ENCODE data around the gene PCTP.

The PCTP gene

GRCh38 chr17:55720919-55721836 lies 29.7 kb upstream of the PCTP start:
- no peak overlapping the region for H3K27ac ChIP-seq
- DNase-seq (ENCODE audit: low spot score): no peak
- TF ChIP-seq CTCF (IDR thresholded peaks at IDR 0.05): no peak
- H3K4me3 ChIP-seq: peak overlapping the region; percentile 61

GRCh38 chr17:55722016-55722736 lies 28.7 kb upstream of the PCTP start:
- peak; percentile 3 for TF ChIP-seq CTCF (IDR thresholded peaks at IDR 0.05)
- Histone ChIP-seq H3K27ac (peak overlapping the region in 1 of 2 donors; percentile 67), H3K4me3 (peak overlapping the region; percentile 61)
- no peak for DNase-seq (ENCODE audit: low spot score)

GRCh38 chr17:55722742-55723487 lies 27.9 kb upstream of the PCTP start, which contains the start of gene TMEM100:
TSS of gene TMEM100 (minus strand) at chr17:55722864. CDS start at chr17:55721070, 1,794 bp downstream.
- Histone ChIP-seq H3K4me3 (peak within 1 kb of the TSS; percentile 61), H3K27ac (peak within 1 kb of the TSS in 1 of 2 donors; percentile 67)
- TF ChIP-seq CTCF (IDR thresholded peaks at IDR 0.05): no peak
- DNase-seq (ENCODE audit: low spot score): no peak

GRCh38 chr17:55723488-55723848 lies 27.4 kb upstream of the PCTP start:
- no peak for DNase-seq (ENCODE audit: low spot score)
- Histone ChIP-seq H3K27ac (peak overlapping the region in 1 of 2 donors; percentile 51), H3K4me3 (peak overlapping the region; percentile 61)
- no peak for TF ChIP-seq CTCF (IDR thresholded peaks at IDR 0.05)

- DNase-seq (ENCODE audit: low spot score): no peak
- peak overlapping the region in 1 of 2 donors; percentile 37 for H3K27ac ChIP-seq
- no peak overlapping the region for H3K4me3 ChIP-seq
- TF ChIP-seq CTCF (IDR thresholded peaks at IDR 0.05): no peak
Measured at GRCh38 chr17:55726440-55726839, 24.4 kb upstream of the PCTP start.

GRCh38 chr17:55727275-55727674 lies 23.6 kb upstream of the PCTP start:
- Histone ChIP-seq H3K27ac (peak overlapping the region in 1 of 2 donors; percentile 37), H3K4me3 (no peak overlapping the region)
- no peak for TF ChIP-seq CTCF (IDR thresholded peaks at IDR 0.05)
- DNase-seq (ENCODE audit: low spot score): no peak
